HCT116 (cell line): ENCODE measurements around the gene TNFSF8.

ENCODE experiments used
- ATF3 ChIP-seq: IDR thresholded peaks from 2 replicates; pipeline ENCODE4 v1.6.1; 2012
- CEBPB ChIP-seq: IDR thresholded peaks from 2 replicates; pipeline ENCODE4 v1.6.1; 2012; ENCODE audit warnings: low read depth
- CTCF ChIP-seq, 3 experiments: fragments of 200-600 bp in 1 of 3; sonication (generic) in 1 of 3; IDR thresholded peaks in 2 of 3; conservative IDR thresholded peaks in 1 of 3; 2 replicates each; pipeline ENCODE4 v1.5.1; 2012 to 2017; ENCODE audit warnings: low read depth in 2 of 3, low read length in 2 of 3, antibody characterized with exemption in 1 of 3, borderline replicate concordance in 1 of 3, control low read depth in 1 of 3, mild to moderate bottlenecking in 1 of 3, mixed read lengths in 1 of 3, mixed run types in 1 of 3, moderate library complexity in 1 of 3; ENCODE audit not compliant: insufficient read depth in 1 of 3
- EZH2 ChIP-seq: fragments of 200-600 bp; sonication (generic); IDR thresholded peaks from 2 replicates; pipeline ENCODE4 v1.6.1; 2017; ENCODE audit warnings: antibody characterized with exemption, mixed run types
- EZH2phosphoT487 ChIP-seq: fragments of 200-600 bp; IDR thresholded peaks from 2 replicates; pipeline ENCODE4 v1.6.1; 2018; ENCODE audit warnings: antibody characterized with exemption, borderline replicate concordance
- JUND ChIP-seq: IDR thresholded peaks from 2 replicates; pipeline ENCODE4 v1.6.1; 2012
- POLR2A ChIP-seq: IDR thresholded peaks from 2 replicates; pipeline ENCODE4 v1.7.0; 2011; ENCODE audit warnings: borderline replicate concordance; ENCODE audit not compliant: insufficient read depth, insufficient read length; ENCODE audit errors: extremely low read depth
- POLR2AphosphoS5 ChIP-seq: IDR thresholded peaks from 2 replicates; pipeline ENCODE4 v1.6.1; 2011; ENCODE audit warnings: mild to moderate bottlenecking, low read depth, low read length, moderate library complexity
- REST ChIP-seq: IDR thresholded peaks from 2 replicates; pipeline ENCODE4 v1.6.1; 2012; ENCODE audit warnings: low read depth
- YY1 ChIP-seq: IDR thresholded peaks from 2 replicates; pipeline ENCODE4 v1.6.1; 2011; ENCODE audit warnings: low read length, low read depth, moderate library complexity, mild to moderate bottlenecking; ENCODE audit not compliant: insufficient replicate concordance; ENCODE audit errors: extremely low read depth
- ZBTB33 ChIP-seq: IDR thresholded peaks from 2 replicates; pipeline ENCODE4 v1.6.1; 2011; ENCODE audit warnings: mild to moderate bottlenecking, low read length, moderate library complexity; ENCODE audit not compliant: insufficient replicate concordance; ENCODE audit errors: extremely low read depth

- TF ChIP-seq CTCF (IDR thresholded peaks at IDR 0.05 in 2 of 3, conservative IDR thresholded peaks at IDR 0.05 in 1 of 3; ENCODE audit: borderline replicate concordance in 1 of 3, insufficient read depth in 1 of 3, low read depth in 2 of 3, low read length in 2 of 3) (no peak), POLR2AphosphoS5 (no peak), EZH2 (no peak), JUND (no peak), CEBPB (no peak), EZH2phosphoT487 (no peak), POLR2A (no peak), REST (no peak), ATF3 (no peak), ZBTB33 (no peak), YY1 (no peak)
These were observed 31.6 kb downstream of the TNFSF8 start for GRCh38 chr9:114898741-114899140.
